Fibroblast of the aortic adventitia (primary cell): ENCODE data around the gene TMC6. TPM values are rescaled to one million over a fixed set of nuclear protein-coding genes. Genes with fewer than 3 reads are reported as not detected.

Source experiments
- DNase-seq: peaks from one replicate; pipeline ENCODE4 v3.0.0-alpha.2; 2010; ENCODE audit warnings: low read depth
- H3K4me3 ChIP-seq: 2 replicates; pipeline ENCODE4 v1.5.1; 2011; ENCODE audit warnings: low read depth, mild to moderate bottlenecking, control low read depth, low read length, moderate library complexity
- CTCF ChIP-seq: IDR thresholded peaks from 2 replicates; pipeline ENCODE4 v1.5.1; 2011; ENCODE audit warnings: mild to moderate bottlenecking, low read length, control low read depth, inconsistent platforms; ENCODE audit not compliant: insufficient read depth
- total RNA-seq: library from RNA; depleted of rRNA; stranded (reverse); fragments of >200 nt; gene quantifications from 2 replicates; pipeline ENCODE4 v1.2.3, GENCODE V29; 2012; ENCODE audit warnings: low replicate concordance

TMC6 gene
- total RNA-seq, 1 donor: not detected

- no peak for DNase-seq
- no peak for TF ChIP-seq CTCF
- no peak overlapping the region for H3K4me3 ChIP-seq
Observed at GRCh38 chr17:78111016-78111726, 17.4 kb downstream of the TMC6 start.

- TF ChIP-seq CTCF: no peak
- DNase-seq: no peak
Observed at GRCh38 chr17:78110363-78111015, 18.1 kb downstream of the TMC6 start.

GRCh38 chr17:78109489-78109761, 19.1 kb downstream of the TMC6 start:
- no peak for DNase-seq
- no peak for TF ChIP-seq CTCF

More at GRCh38 chr17:78110363-78111015, 18.1 kb downstream of the TMC6 start:
- no peak overlapping the region for H3K4me3 ChIP-seq

GRCh38 chr17:78108726-78109488, 19.6 kb downstream of the TMC6 start:
- H3K4me3 ChIP-seq: no peak overlapping the region
- DNase-seq: no peak
- no peak for TF ChIP-seq CTCF

More at GRCh38 chr17:78109489-78109761, 19.1 kb downstream of the TMC6 start:
- no peak overlapping the region for H3K4me3 ChIP-seq

- DNase-seq: no peak
- no peak for TF ChIP-seq CTCF
- H3K4me3 ChIP-seq: no peak overlapping the region
Observed at GRCh38 chr17:78107976-78108725, 20.4 kb downstream of the TMC6 start.

GRCh38 chr17:78107457-78107856, 21.1 kb downstream of the TMC6 start:
- no peak overlapping the region for H3K4me3 ChIP-seq
- DNase-seq: peak; percentile 54
- TF ChIP-seq CTCF: no peak
